GM18951 (cell line): ENCODE measurements around the gene RNF207.

ENCODE experiments used
- POLR2A ChIP-seq: IDR thresholded peaks from 4 replicates; pipeline ENCODE4 v1.6.1; 2011; ENCODE audit warnings: mild to moderate bottlenecking; ENCODE audit not compliant: insufficient read length, insufficient read depth; ENCODE audit errors: extremely low read depth
- in situ Hi-C: fragments of 300-500 bp; cut with MboI; formaldehyde crosslinking; loops from one replicate; pipeline ENCODE4 v1.12.0; 2022; ENCODE audit warnings: low sequenced_read_pairs, mixed read lengths, inconsistent platforms; ENCODE audit not compliant: unreplicated experiment

The RNF207 gene

GRCh38 chr1:6269720-6270400 lies 63.9 kb downstream of the RNF207 start:
- no peak for TF ChIP-seq POLR2A
- in situ Hi-C loops, result no loop called here

- in situ Hi-C loops, result no loop called here
These were observed 64.5 kb downstream of the RNF207 start for GRCh38 chr1:6270401-6270800.

More at GRCh38 chr1:6270401-6270800, 64.5 kb downstream of the RNF207 start:
- TF ChIP-seq POLR2A, result no peak
